Mesendoderm (in vitro differentiated cells): ENCODE measurements around the gene CYB561D2. TPM values are rescaled to one million over a fixed set of nuclear protein-coding genes. Genes with fewer than 3 reads are reported as not detected.
"Not testable (repeated sequence)": the region's sequence is repeated elsewhere in the genome, so short reads cannot be mapped to it uniquely, and the experiment has no call there.

Experiments
- DNase-seq: peaks from one replicate; pipeline ENCODE4 v3.0.0; 2013
- H2AK5ac ChIP-seq: 2 replicates; pipeline ENCODE4 v1.6.1; 2013; ENCODE audit warnings: low read length, inconsistent platforms
- H2BK120ac ChIP-seq: 2 replicates; pipeline ENCODE4 v1.6.1; 2013; ENCODE audit warnings: low read depth, mild to moderate bottlenecking, low read length, moderate library complexity, mixed read lengths
- H2BK15ac ChIP-seq: replicated peaks from 2 replicates; pipeline ENCODE4 v1.6.1; 2013; ENCODE audit warnings: low read depth, mild to moderate bottlenecking, moderate library complexity
- H2BK5ac ChIP-seq: 2 replicates; pipeline ENCODE4 v1.6.1; 2013; ENCODE audit warnings: low read length, inconsistent platforms
- H3K18ac ChIP-seq: 2 replicates; pipeline ENCODE4 v1.6.1; 2013; ENCODE audit warnings: mild to moderate bottlenecking, low read length, mixed read lengths
- H3K23ac ChIP-seq: one replicate; pipeline ENCODE4 v1.6.1; 2013; ENCODE audit warnings: low read length
- H3K27ac ChIP-seq: 2 replicates; pipeline ENCODE4 v1.5.1; 2013; ENCODE audit warnings: low read depth, mild to moderate bottlenecking, inconsistent platforms, low read length, moderate library complexity
- H3K27me3 ChIP-seq: 2 replicates; pipeline ENCODE4 v1.6.1; 2013; ENCODE audit warnings: low read length, control low read depth, mild to moderate bottlenecking, inconsistent platforms; ENCODE audit not compliant: insufficient read depth, poor library complexity
- H3K36me3 ChIP-seq: 2 replicates; pipeline ENCODE4 v1.6.1; 2013; ENCODE audit warnings: low read length, inconsistent platforms; ENCODE audit not compliant: control insufficient read depth, insufficient read depth
- H3K4ac ChIP-seq: one replicate; pipeline ENCODE4 v1.6.1; 2013; ENCODE audit warnings: low read depth, mild to moderate bottlenecking, low read length, moderate library complexity
- H3K4me1 ChIP-seq: 2 replicates; pipeline ENCODE4 v1.6.1; 2013; ENCODE audit warnings: low read depth, low read length, inconsistent platforms; ENCODE audit not compliant: control insufficient read depth
- H3K4me2 ChIP-seq: 2 replicates; pipeline ENCODE4 v1.6.1; 2013; ENCODE audit warnings: low read length
- H3K4me3 ChIP-seq: 2 replicates; pipeline ENCODE4 v1.5.1; 2013; ENCODE audit warnings: mild to moderate bottlenecking, low read length
- H3K56ac ChIP-seq: one replicate; pipeline ENCODE4 v1.6.1; 2013; ENCODE audit warnings: low read length
- H3K79me1 ChIP-seq: 2 replicates; pipeline ENCODE4 v1.6.1; 2013; ENCODE audit warnings: low read length, inconsistent platforms
- H3K79me2 ChIP-seq: 2 replicates; pipeline ENCODE4 v1.6.1; 2013; ENCODE audit warnings: mild to moderate bottlenecking, low read length; ENCODE audit not compliant: control insufficient read depth, insufficient read depth
- H3K9ac ChIP-seq: 2 replicates; pipeline ENCODE4 v1.6.1; 2013; ENCODE audit warnings: low read length, inconsistent platforms
- H4K5ac ChIP-seq: one replicate; pipeline ENCODE4 v1.6.1; 2013; ENCODE audit warnings: low read length
- H4K8ac ChIP-seq: one replicate; pipeline ENCODE4 v1.6.1; 2013; ENCODE audit warnings: low read depth, mild to moderate bottlenecking, control low read depth, low read length, moderate library complexity
- WGBS: extraction: QIAGEN DNeasy Blood & Tissue Kit; methylation state at CpG from one replicate; pipeline ENCODE4 v1.1.7; 2013; ENCODE audit warnings: low lambda C conversion rate, missing lambda C conversion rate; ENCODE audit not compliant: insufficient coverage; ENCODE audit errors: extremely low coverage; 5-methylcytosine and 5-hydroxymethylcytosine counted together
- polyA plus RNA-seq, 2 experiments: library from polyadenylated mRNA; stranded (reverse); fragments of 200-250 nt; gene quantifications; one replicate each; pipeline ENCODE4 v1.2.3, GENCODE V29; 2013

Gene CYB561D2, protein sequence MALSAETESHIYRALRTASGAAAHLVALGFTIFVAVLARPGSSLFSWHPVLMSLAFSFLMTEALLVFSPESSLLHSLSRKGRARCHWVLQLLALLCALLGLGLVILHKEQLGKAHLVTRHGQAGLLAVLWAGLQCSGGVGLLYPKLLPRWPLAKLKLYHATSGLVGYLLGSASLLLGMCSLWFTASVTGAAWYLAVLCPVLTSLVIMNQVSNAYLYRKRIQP
- polyA plus RNA-seq (2013, experiment 1 of 2): 7.8 TPM
- polyA plus RNA-seq (2013, experiment 2 of 2): 8.6 TPM

DNA sequence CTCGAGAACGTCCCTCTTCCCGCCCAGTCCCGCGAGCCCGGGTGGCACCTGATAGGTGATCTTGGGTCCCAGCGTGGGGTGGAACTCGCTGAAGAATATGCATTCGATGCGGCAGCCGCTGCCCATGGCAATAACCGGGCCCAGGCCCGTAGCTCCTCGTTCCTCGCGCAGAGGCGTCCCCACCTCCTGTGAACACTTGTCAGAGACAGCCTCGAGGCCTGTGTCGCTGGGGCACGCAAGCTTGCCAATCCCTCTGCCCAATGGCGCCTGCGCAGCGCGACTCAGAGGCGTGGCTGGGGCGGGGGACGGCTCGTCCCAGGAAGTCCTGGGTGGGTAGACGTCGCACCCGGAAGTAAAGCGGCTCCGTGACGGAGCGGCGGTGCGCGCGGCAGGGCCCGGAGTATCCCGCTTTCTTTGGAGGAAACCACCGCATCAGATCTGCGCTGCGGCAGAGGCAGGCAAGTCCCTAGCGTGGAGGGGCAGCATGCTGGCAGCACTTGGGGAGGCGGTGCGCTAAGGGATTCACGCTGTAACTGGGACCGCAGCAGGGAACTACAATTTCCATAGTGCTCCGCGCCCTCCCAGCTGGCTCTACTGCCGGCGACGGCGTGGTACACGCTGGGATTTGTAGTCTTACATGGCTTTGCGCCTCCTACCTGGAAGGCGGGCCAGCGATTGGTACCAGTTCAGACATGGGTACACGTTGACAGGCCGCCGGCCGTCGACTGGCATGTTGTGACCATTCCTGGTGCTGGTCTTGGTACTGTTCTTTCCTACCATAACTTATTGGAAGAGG, at the start of gene CYB561D2, which contains the start of gene NPRL2:
Gene CYB561D2 (plus strand): TSS at position 336 of the 796 bp plus-strand sequence. CDS start 572 bp downstream, outside the sequence.
Gene NPRL2 (minus strand): TSS at position 249 of the 796 bp plus-strand sequence. CDS start 123 bp downstream, at position 126.
- H3K56ac ChIP-seq: peak within 1 kb of the TSS; percentile 94
- H2BK120ac ChIP-seq: no peak within 1 kb of the TSS
- H3K9ac ChIP-seq: peak within 1 kb of the TSS; percentile 85
- no peak within 1 kb of the TSS for H2BK15ac ChIP-seq
- H3K36me3 ChIP-seq: peaks cover 3% of the 10 kb centered on the region
- DNase-seq: peak; percentile 95
- peaks cover under 1% of the 10 kb centered on the region for H3K79me1 ChIP-seq
- no peak within 1 kb of the TSS for H4K5ac ChIP-seq
- no peak within 1 kb of the TSS for H3K23ac ChIP-seq
- no CpG with 5 or more reads among the region's 64 CpGs for WGBS
- H3K4me2 ChIP-seq: peak within 1 kb of the TSS; percentile 56
- H3K79me2 ChIP-seq: no peaks in the 10 kb centered on the region
- H2AK5ac ChIP-seq: peak within 1 kb of the TSS; percentile 78
- no peak within 1 kb of the TSS for H3K27ac ChIP-seq
- no peak within 1 kb of the TSS for H3K4ac ChIP-seq
- no peak within 1 kb of the TSS for H4K8ac ChIP-seq
- peak within 1 kb of the TSS; percentile 53 for H3K4me3 ChIP-seq
- no peaks in the 10 kb centered on the region for H3K27me3 ChIP-seq
- peak within 1 kb of the TSS; percentile 37 for H2BK5ac ChIP-seq
- H3K4me1 ChIP-seq: peaks cover 8% of the 10 kb centered on the region
- no peak within 1 kb of the TSS for H3K18ac ChIP-seq

DNA sequence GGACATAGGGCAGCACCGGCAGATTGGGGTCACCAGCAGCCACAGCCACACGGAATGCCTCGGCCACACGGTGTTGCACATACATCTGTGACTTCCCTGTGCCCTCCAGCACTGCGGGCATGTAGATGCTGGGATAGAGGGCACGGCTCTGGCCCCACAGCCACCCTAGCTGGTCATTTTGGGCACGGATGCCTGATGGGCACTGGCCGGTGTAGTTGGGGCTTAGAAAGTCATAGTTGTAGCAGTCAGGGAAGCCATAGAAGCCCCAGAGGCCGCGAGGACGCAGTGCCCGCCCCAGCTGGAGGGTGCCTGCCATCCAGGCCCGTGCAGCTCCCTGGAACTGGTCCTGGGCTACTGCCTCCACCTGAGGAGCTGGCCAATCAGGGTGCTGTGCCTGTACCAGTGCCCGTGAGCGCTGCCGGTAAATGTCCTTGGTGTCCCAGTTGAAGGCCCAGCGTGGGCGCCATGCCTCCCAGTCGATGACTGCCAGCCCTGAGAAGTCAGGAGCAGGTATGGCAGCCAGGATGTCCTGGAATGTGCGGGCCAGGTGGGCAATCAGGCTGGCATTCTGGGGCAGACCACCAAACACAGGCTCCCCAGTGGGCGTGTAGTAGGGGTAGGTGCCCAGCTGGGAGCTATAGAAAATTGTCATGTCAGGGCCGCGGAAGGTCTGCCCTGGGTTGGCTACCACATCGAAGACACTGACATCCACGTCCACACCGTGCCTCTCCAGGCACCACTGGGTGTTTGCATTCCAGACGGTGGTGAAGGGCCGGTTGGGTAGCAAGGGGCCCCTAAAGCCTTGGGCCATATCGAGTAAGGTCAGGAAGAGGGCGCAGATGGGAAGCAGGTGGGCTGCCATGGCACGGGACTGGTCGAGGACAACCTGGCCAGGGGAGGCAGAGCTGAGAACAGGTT, 48.3 kb upstream of the CYB561D2 start:
- H3K4ac ChIP-seq: no peak overlapping the region
- H3K23ac ChIP-seq: no peak overlapping the region
- no peak overlapping the region for H3K18ac ChIP-seq
- H3K27me3 ChIP-seq: no peaks in the 10 kb centered on the region
- H3K4me1 ChIP-seq: peaks cover 6% of the 10 kb centered on the region
- H2BK15ac ChIP-seq: no peak overlapping the region
- H2BK5ac ChIP-seq: no peak overlapping the region
- H2AK5ac ChIP-seq: no peak overlapping the region
- no peaks in the 10 kb centered on the region for H3K36me3 ChIP-seq
- no peak overlapping the region for H3K27ac ChIP-seq
- H3K4me2 ChIP-seq: no peak overlapping the region
- H4K8ac ChIP-seq: no peak overlapping the region
- H3K79me2 ChIP-seq: no peaks in the 10 kb centered on the region
- H3K79me1 ChIP-seq: no peaks in the 10 kb centered on the region
- DNase-seq: no peak
- peak overlapping the region; percentile 35 for H3K56ac ChIP-seq
- no peak overlapping the region for H4K5ac ChIP-seq
- no peak overlapping the region for H2BK120ac ChIP-seq
- H3K9ac ChIP-seq: no peak overlapping the region
- H3K4me3 ChIP-seq: no peak overlapping the region
- no CpG with 5 or more reads among the region's 32 CpGs for WGBS

DNA sequence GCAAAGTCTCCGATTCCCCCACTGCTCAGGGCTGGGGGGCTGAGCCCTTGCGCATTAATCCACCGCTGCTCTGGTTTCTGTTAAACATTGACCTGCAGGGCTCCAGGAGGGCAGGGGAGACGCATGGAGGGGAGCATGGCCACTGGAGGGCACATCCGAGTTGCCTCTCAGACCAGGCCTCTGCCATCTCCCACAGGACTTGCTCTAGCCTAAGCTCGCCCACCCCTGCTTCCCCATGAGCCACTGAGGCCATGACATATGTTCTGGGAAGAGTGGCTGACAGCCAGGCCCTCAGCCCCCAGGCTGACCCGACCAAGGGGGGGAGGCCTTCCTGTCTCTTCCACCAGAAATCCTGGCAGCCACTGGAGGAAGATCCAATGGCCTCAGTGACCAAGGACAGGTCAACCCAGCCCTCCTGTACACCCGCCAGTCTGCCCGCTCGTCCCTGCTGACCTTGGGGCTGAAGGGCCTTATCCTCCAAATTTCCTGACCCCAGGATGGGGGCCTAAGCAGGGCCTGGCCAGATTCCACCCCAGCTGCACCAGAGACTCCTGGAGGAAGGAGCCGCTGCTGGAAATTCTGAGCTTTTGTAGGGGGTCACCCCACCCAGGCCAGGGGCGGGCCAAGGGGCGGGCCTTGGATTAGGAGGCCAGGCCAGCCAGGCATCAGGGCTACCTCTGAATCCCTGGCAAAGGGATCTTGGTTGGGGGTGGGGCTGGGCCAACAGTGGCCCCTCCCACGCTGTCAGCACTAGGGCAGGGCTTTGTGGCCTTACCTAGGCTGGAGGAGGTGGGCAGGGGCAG, 47.4 kb upstream of the CYB561D2 start, which contains the start of gene HYAL1:
Gene HYAL1 (minus strand): TSS at position 562 of the 803 bp plus-strand sequence. CDS start 618 bp downstream, outside the sequence.
- Histone ChIP-seq H3K27me3 (no peaks in the 10 kb centered on the region), H3K36me3 (no peaks in the 10 kb centered on the region), H3K27ac (no peak within 1 kb of the TSS), H2AK5ac (no peak within 1 kb of the TSS), H2BK120ac (no peak within 1 kb of the TSS), H3K23ac (no peak within 1 kb of the TSS), H4K5ac (no peak within 1 kb of the TSS), H3K9ac (peak within 1 kb of the TSS; percentile 25), H2BK5ac (no peak within 1 kb of the TSS), H3K18ac (no peak within 1 kb of the TSS), H3K79me1 (no peaks in the 10 kb centered on the region), H4K8ac (no peak within 1 kb of the TSS), H3K4me3 (no peak within 1 kb of the TSS), H2BK15ac (no peak within 1 kb of the TSS), H3K4me1 (peaks cover 6% of the 10 kb centered on the region), H3K4ac (no peak within 1 kb of the TSS), H3K56ac (peak within 1 kb of the TSS; percentile 35), H3K79me2 (no peaks in the 10 kb centered on the region), H3K4me2 (no peak within 1 kb of the TSS)
- peak; percentile 84 for DNase-seq
- WGBS: no CpG with 5 or more reads among the region's 14 CpGs

DNA sequence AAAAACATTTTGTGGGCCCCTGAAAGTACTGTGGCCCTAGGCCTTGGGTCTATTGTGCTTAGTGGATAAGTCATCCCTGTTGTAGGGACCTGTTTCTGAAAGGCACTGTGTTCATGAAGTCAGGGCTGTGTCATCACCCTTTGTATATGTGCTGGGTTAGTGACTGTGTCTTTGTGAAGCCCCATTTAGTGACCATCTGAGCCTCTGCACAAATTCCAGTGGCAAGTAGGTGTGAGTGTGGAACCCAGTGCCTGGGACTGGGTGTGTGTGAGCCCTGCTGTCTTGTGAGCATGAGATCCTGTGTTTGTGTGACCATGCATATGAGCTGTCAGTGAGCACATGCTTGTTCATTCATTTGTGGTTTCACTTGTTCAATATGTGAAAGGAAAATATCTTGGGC, 46.1 kb upstream of the CYB561D2 start:
- H3K36me3 ChIP-seq: no peaks in the 10 kb centered on the region
- no peak overlapping the region for H3K4me2 ChIP-seq
- no peak overlapping the region for H4K5ac ChIP-seq
- no peak overlapping the region for H4K8ac ChIP-seq
- H3K18ac ChIP-seq: no peak overlapping the region
- H3K79me1 ChIP-seq: no peaks in the 10 kb centered on the region
- H3K79me2 ChIP-seq: no peaks in the 10 kb centered on the region
- no peak overlapping the region for H3K27ac ChIP-seq
- no peak overlapping the region for H2BK120ac ChIP-seq
- H3K4ac ChIP-seq: no peak overlapping the region
- no peak for DNase-seq
- no peak overlapping the region for H3K23ac ChIP-seq
- peaks cover 5% of the 10 kb centered on the region for H3K4me1 ChIP-seq
- no peak overlapping the region for H2AK5ac ChIP-seq
- no peaks in the 10 kb centered on the region for H3K27me3 ChIP-seq
- no peak overlapping the region for H3K9ac ChIP-seq
- H2BK5ac ChIP-seq: no peak overlapping the region
- no peak overlapping the region for H3K56ac ChIP-seq
- H2BK15ac ChIP-seq: no peak overlapping the region
- no peak overlapping the region for H3K4me3 ChIP-seq

DNA sequence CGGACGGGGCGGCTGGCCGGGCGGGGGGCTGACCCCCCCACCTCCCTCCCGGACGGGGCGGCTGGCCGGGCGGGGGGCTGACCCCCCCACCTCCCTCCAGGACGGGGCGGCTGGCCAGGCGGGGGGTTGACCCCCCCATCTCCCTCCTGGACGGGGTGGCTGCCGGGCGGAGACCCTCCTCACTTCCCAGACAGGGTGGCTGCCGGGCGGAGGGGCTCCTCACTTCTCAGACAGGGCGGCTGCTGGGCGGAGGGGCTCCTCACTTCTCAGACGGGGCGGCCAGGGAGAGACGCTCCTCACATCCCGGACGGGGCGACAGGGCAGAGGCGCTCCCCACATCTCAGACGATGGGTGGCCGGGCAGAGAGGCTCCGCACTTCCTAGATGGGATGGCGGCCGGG, 38.6 kb upstream of the CYB561D2 start:
- H3K4me2 ChIP-seq, H3K36me3 ChIP-seq, DNase-seq, H3K56ac ChIP-seq, H3K4me1 ChIP-seq, H3K4ac ChIP-seq, H4K5ac ChIP-seq, H4K8ac ChIP-seq, H3K18ac ChIP-seq, H2BK15ac ChIP-seq, H3K23ac ChIP-seq, H2BK5ac ChIP-seq, H3K27me3 ChIP-seq, H2BK120ac ChIP-seq, H3K79me1 ChIP-seq, H3K27ac ChIP-seq, H2AK5ac ChIP-seq, H3K9ac ChIP-seq, H3K79me2 ChIP-seq, H3K4me3 ChIP-seq: not testable (repeated sequence)
- no CpG with 5 or more reads among the region's 32 CpGs for WGBS
